HepG2 (cell line): Measurements from ENCODE around the gene SMC1B. TPM values are rescaled to one million over a fixed set of nuclear protein-coding genes. Genes with fewer than 3 reads are reported as not detected.

Experiments used
- ATAC-seq: fragments of 200-7000 bp; cut with Tn5 transposase; 3 replicates; pipeline ENCODE4 v1.9.1; 2020; ENCODE audit warnings: mild to moderate bottlenecking, moderate library complexity
- BruUV-seq: library from RNA; stranded (reverse); fragments of 400-500 nt; replicated peaks from 2 replicates; lab custom pipeline; 2021; lab: Mats Ljungman, UMichigan
- CTCF ChIA-PET: fragments of 300-600 bp; formaldehyde crosslinking; extraction: SDS; loops from one replicate; lab custom pipeline; 2021; ENCODE audit warnings: low total read pairs, inconsistent platforms, low intra/inter-chr PET ratio; lab: Yijun Ruan, JAX
- POLR2A ChIA-PET: fragments of 350-600 bp; sonication (Branson Sonifier 250); formaldehyde crosslinking; loops from one replicate; lab custom pipeline; 2020; ENCODE audit warnings: antibody characterized with exemption, inconsistent platforms; lab: Yijun Ruan, JAX
- DNase-seq: peaks from one replicate; pipeline ENCODE4 v3.0.0-alpha.2; 2015; ENCODE audit warnings: low spot score
- FAIRE-seq: peaks from 3 replicates; lab custom pipeline; 2011; peaks lifted over from hg19 to GRCh38; lab: Jason Lieb, UNC
- H2AFZ ChIP-seq: one replicate; pipeline ENCODE4 v1.6.1; 2011; ENCODE audit warnings: low read length, inconsistent platforms
- H3K27ac ChIP-seq: fragments of 300-600 bp; 3 replicates; pipeline ENCODE4 v1.8.0; 2011; ENCODE audit warnings: mixed run types, mild to moderate bottlenecking, mixed read lengths, low read length, inconsistent platforms; ENCODE audit not compliant: insufficient read depth; ENCODE audit errors: extremely low read length
- H3K27me3 ChIP-seq, 2 experiments: fragments of 200-600 bp in 1 of 2; 2 replicates in 1 of 2; 3 replicates in 1 of 2; pipeline versions ENCODE4 v1.6.0 to v1.8.0; 2011; ENCODE audit warnings: low read length in 2 of 2, mild to moderate bottlenecking in 2 of 2, moderate library complexity in 2 of 2, inconsistent platforms in 1 of 2; ENCODE audit not compliant: insufficient read depth in 2 of 2, control insufficient read depth in 1 of 2
- H3K36me3 ChIP-seq, 2 experiments: fragments of 200-600 bp in 1 of 2; replicated peaks in 1 of 2; 2 replicates in 1 of 2; 3 replicates in 1 of 2; pipeline versions ENCODE4 v1.5.1 to v1.8.0; 2011; ENCODE audit warnings: low read length in 2 of 2, inconsistent platforms in 1 of 2; ENCODE audit not compliant: insufficient read depth in 2 of 2, control insufficient read depth in 1 of 2
- H3K4me1 ChIP-seq: 2 replicates; pipeline ENCODE4 v1.5.1; 2012; ENCODE audit warnings: low read length, inconsistent platforms; ENCODE audit not compliant: insufficient read depth
- H3K4me2 ChIP-seq: 2 replicates; pipeline ENCODE4 v1.6.0; 2011; ENCODE audit warnings: low read depth, low read length, inconsistent platforms
- H3K4me3 ChIP-seq, 3 experiments: fragments of 200-600 bp in 1 of 3; sonication (generic), shearing (Covaris generic) in 1 of 3; replicated peaks in 1 of 3; 2 replicates each; pipeline ENCODE4 v1.5.1; 2011 to 2016; ENCODE audit warnings: low read length in 3 of 3, inconsistent platforms in 2 of 3, low read depth in 2 of 3, mild to moderate bottlenecking in 2 of 3, control low read depth in 1 of 3, mixed read lengths in 1 of 3; ENCODE audit not compliant: insufficient read depth in 1 of 3
- H3K79me2 ChIP-seq: one replicate; pipeline ENCODE4 v1.6.1; 2011; ENCODE audit warnings: low read length, inconsistent platforms; ENCODE audit not compliant: insufficient read depth
- H3K9ac ChIP-seq: 2 replicates; pipeline ENCODE4 v1.6.0; 2011; ENCODE audit warnings: mild to moderate bottlenecking, low read depth, low read length, inconsistent platforms; ENCODE audit not compliant: insufficient read depth
- H3K9me3 ChIP-seq: 2 replicates; pipeline ENCODE4 v1.5.1; 2012; ENCODE audit warnings: mild to moderate bottlenecking, low read length
- H4K20me1 ChIP-seq: 2 replicates; pipeline ENCODE4 v1.6.0; 2011; ENCODE audit warnings: inconsistent platforms, mild to moderate bottlenecking, low read length, moderate library complexity; ENCODE audit not compliant: insufficient read depth
- ADNP ChIP-seq: sonication (generic); formaldehyde crosslinking; IDR thresholded peaks from 2 replicates; pipeline ENCODE4 v1.4.0; 2020; ENCODE audit warnings: missing genetic modification reagents
- CSRNP2 ChIP-seq: sonication (generic); formaldehyde crosslinking; conservative IDR thresholded peaks from 2 replicates; pipeline ENCODE4 v1.8.0; 2022; ENCODE audit warnings: low read depth, missing genetic modification reagents
- EEA1 ChIP-seq: sonication (generic); formaldehyde crosslinking; IDR thresholded peaks from 2 replicates; pipeline ENCODE4 v1.5.1; 2020; ENCODE audit warnings: mild to moderate bottlenecking, missing genetic modification reagents, borderline replicate concordance
- FLYWCH1 ChIP-seq: sonication (generic); formaldehyde crosslinking; IDR thresholded peaks from 2 replicates; pipeline ENCODE4 v1.8.1; 2023; ENCODE audit warnings: mild to moderate bottlenecking, missing genetic modification reagents
- MIXL1 ChIP-seq: IDR thresholded peaks from 2 replicates; pipeline ENCODE4 v1.6.1; 2016
- SMAD9 ChIP-seq: sonication (generic); formaldehyde crosslinking; IDR thresholded peaks from 2 replicates; pipeline ENCODE4 v1.5.1; 2020; ENCODE audit warnings: mild to moderate bottlenecking, missing genetic modification reagents
- SPEN ChIP-seq: sonication (generic); formaldehyde crosslinking; IDR thresholded peaks from 2 replicates; pipeline ENCODE4 v1.5.1; 2020; ENCODE audit warnings: low read depth, mild to moderate bottlenecking, missing genetic modification reagents
- TFAP4 ChIP-seq: sonication (generic); IDR thresholded peaks from 2 replicates; pipeline ENCODE4 v1.6.1; 2016; ENCODE audit warnings: low read depth, borderline replicate concordance
- ZMYM3 ChIP-seq: sonication (generic); formaldehyde crosslinking; IDR thresholded peaks from 2 replicates; pipeline ENCODE4 v1.5.1; 2020; ENCODE audit warnings: mild to moderate bottlenecking, missing genetic modification reagents
- WGBS: methylation state at CpG from one replicate; pipeline ENCODE4 v1.1.6; 2017; ENCODE audit warnings: low lambda C conversion rate; 5-methylcytosine and 5-hydroxymethylcytosine counted together
- in situ Hi-C: cut with HindIII; loops from 2 replicates; pipeline ENCODE4 v1.10.0; 2017; ENCODE audit warnings: low pct_unique_long_range_greater_than_20kb; ENCODE audit not compliant: extremely low pct_ligation_motif_present
- intact Hi-C: fragments of 100-400 bp; cut with micrococcal nuclease; formaldehyde crosslinking; loops from one replicate; pipeline ENCODE4 v1.10.0; 2022; ENCODE audit not compliant: unreplicated experiment
- polyA plus RNA-seq, 8 experiments: library from polyadenylated mRNA; depleted of rRNA in 3 of 8; stranded (reverse) in 7 of 8; unstranded in 1 of 8; fragments of >200 nt; fragmentation: Illumina TruSeq in 4 of 8; extraction: Trizol in 4 of 8; gene quantifications; 2 replicates each; pipeline versions ENCODE4 v1.2.1 to v1.2.3, GENCODE V29; 2011 to 2016; ENCODE audit warnings: low read depth in 4 of 8, missing spikeins in 1 of 8, mixed read lengths in 1 of 8; ENCODE audit not compliant: insufficient read depth in 1 of 8
- total RNA-seq, 5 experiments: library from RNA; depleted of rRNA; stranded (reverse); fragments of >200 nt; fragmentation: Illumina TruSeq; extraction: Trizol; gene quantifications; 2 replicates each; pipeline ENCODE4 v1.2.3, GENCODE V29; 2016; ENCODE audit warnings: low read depth in 1 of 5

The SMC1B gene
- total and polyA plus RNA-seq, 2 of the 13 experiments (the other 11 are each of a cell fraction or from before 2014, with no cell fraction given) = not detected

GRCh38 chr22:45420011-45420410 is 6.6 kb upstream of the SMC1B start:
- in situ Hi-C loops = no loop called here
- intact Hi-C loops = no loop called here
- Histone ChIP-seq H3K4me1 (no peaks in the 10 kb centered on the region), H4K20me1 (no peaks in the 10 kb centered on the region), H3K36me3 (no peaks in the 10 kb centered on the region), H3K4me2 (no peak overlapping the region), H3K79me2 (no peaks in the 10 kb centered on the region), H3K27ac (no peak overlapping the region), H3K9ac (no peak overlapping the region), H3K9me3 (no peaks in the 10 kb centered on the region), H3K27me3 (peaks cover 1 to 3% of the 10 kb centered on the region in 2 experiments; a peak in 2 of 5 replicates), H3K4me3 (no peak overlapping the region), H2AFZ (no peak overlapping the region)
- CTCF ChIA-PET = no interaction called here
- no peak for TF ChIP-seq SPEN
- TF ChIP-seq CSRNP2 = no peak
- TF ChIP-seq ADNP (CRISPR knock-in tag) = no peak
- TF ChIP-seq TFAP4 = no peak
- TF ChIP-seq ZMYM3 (CRISPR knock-in tag) = peak; percentile 35; the same call in 1 of the 2 replicates
- no peak for TF ChIP-seq MIXL1 (CRISPR knock-in tag)
- no peak for TF ChIP-seq SMAD9 (CRISPR knock-in tag)
- TF ChIP-seq FLYWCH1 (CRISPR knock-in tag) = no peak
- TF ChIP-seq EEA1 = no peak
- DNase-seq = no peak
- ATAC-seq = no peak
- no peak for FAIRE-seq
- POLR2A ChIA-PET = no interaction called here
- 17% methylated on average over 4 of the region's 4 CpGs for WGBS
- BruUV-seq = no TSS peak
